A204.1 (cell line): ENCODE data around the gene CRYGD.
"Not testable (repeated sequence)": the region's sequence is repeated elsewhere in the genome, so short reads cannot be mapped to it uniquely, and the experiment has no call there.

Source experiments
- FAIRE-seq: peaks from 2 replicates; lab custom pipeline; 2012; peaks lifted over from hg19 to GRCh38; lab: Jason Lieb, UNC

The CRYGD gene

DNA sequence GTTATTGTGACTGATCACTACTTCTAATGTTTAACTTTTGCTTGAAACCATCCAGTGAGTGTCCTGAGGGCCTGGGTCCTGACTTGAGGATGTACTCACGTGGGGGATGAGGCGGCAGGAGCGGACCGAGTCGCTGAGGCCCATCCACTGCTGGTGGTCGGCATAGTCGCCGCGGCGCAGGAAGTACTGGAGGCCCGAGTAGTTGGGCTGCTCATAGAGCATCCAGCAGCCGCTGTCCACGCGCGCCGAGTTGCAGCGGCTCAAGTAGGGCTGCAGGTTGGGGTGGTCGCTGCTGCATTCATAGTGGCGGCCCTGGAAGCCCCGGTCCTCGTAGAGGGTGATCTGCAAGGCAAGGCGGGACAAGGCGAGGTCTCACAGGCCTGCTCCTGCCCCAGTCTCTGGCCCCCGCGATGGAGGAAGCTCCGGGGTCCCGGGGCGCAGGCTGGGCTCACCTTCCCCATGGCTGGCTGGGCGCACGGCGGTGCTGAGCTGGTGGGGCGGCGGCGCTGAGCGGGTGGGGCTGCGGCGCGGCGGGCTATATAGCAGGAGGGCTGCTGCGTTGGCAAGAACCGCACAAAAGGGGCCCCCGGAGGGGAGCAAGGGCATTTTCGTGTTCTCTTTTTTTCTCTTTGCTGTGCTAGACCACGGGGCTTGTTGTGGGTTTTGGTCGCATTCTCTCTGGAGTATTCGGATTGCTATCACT, at the start of gene CRYGD:
CRYGD (minus strand) TSS at position 512 of the 703 bp plus-strand sequence; CDS start at position 461, 51 bp downstream.
- FAIRE-seq: not testable (repeated sequence)

- no peak for FAIRE-seq
Measured at GRCh38 chr2:208172125-208172524, 47.8 kb upstream of the CRYGD start.

DNA sequence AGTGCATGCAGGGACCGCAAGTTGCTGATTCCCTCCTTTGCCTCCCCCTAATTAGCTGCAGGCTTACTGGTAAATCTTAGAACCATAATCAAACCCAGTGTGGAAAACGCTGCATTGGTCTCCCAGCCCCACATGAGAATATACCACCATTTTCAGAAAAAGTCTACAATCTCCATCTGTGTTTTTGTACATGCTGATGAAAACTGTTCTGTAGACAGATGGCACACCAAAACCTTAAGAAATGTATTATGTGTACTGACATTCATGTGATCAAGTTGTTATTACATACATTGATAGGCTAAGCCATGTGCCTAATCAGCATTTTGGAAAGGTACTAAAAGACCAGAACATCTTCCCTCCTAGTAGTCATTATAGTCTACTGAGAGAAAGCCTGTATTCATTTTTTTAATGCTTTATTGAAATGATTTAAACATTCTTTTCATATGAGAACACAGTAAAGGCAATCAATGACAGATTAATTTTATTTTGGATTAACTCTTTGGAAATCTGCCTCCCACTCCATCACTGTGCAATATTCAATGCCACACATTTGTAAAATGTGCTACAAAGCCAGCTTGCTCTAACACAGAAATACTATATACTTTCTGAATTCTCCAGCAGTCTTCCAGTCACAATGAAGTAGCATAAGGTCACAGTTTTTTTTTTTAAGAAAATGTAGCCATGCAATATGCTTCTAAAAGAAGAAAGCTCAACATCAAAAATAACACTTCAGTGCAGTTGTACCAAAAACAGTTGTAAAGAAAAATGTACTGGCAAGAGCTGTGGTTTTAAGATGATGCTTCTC, 40.8 kb upstream of the CRYGD start:
- no peak for FAIRE-seq

GRCh38 chr2:208163489-208163888, 39.2 kb upstream of the CRYGD start, which contains the start of gene CRYGA:
CRYGA (minus strand) TSS chr2:208163589; CDS start chr2:208163556, 33 bp downstream.
- FAIRE-seq: no peak

DNA sequence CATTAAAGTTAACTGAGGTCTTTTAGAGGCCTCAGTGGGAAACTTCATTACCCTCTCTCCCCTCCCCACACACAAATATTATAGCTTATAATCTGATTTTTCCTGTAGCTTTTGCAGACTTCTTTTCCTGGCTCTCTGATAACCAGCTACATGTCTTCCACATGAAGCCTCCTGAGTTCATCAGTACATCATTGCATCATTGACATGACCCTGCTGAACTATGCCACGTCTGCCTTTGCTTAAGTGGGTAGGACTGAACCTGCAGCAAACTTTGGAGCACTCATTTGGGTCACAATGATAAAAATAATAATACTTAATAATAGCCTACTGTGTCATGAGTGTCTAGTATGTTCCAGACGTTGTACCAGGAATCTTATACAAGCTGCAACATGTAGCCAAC, 32.1 kb upstream of the CRYGD start:
- no peak for FAIRE-seq

GRCh38 chr2:208153156-208153555, 28.8 kb upstream of the CRYGD start:
- FAIRE-seq: no peak

DNA sequence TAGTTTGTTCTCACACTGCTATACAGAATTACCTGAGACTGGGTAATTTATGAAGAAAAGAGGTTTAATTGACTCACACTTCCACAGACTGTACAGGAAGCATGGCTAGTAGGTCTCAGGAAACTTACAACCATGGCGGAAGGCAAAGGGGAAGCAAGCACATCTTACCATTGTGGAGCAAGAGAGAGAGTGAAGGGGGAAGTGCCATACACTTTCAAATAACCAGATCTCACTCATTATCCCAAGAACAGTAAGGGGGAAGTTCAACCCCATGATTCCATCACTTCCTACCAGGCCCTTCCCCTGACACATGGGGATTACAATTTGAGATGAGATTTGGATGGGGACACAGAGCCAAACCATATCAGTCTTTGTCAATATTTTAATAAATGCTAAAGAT, 26.6 kb upstream of the CRYGD start:
- no peak for FAIRE-seq

DNA sequence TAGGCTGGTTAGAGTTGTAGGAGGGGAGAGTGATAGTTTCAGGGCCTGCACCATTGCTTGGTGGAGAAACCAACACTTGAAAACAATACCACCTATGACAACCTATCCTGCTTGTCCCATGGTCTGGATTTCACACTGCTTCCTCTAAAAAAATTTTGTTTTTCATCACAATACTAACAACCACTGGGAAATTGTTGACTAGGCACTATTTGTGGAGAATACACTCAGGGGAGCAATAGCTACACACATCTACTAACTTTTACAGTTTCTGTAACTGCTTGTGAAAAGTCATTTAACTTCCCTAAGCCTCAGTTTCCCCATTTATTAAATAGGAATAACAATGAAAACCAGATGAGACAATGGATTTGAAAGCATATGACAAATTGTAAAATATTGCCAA, 25.8 kb upstream of the CRYGD start:
- no peak for FAIRE-seq

GRCh38 chr2:208148803-208149202, 24.5 kb upstream of the CRYGD start:
- no peak for FAIRE-seq

- FAIRE-seq: no peak
Measured at GRCh38 chr2:208147759-208148158, 23.4 kb upstream of the CRYGD start.

DNA sequence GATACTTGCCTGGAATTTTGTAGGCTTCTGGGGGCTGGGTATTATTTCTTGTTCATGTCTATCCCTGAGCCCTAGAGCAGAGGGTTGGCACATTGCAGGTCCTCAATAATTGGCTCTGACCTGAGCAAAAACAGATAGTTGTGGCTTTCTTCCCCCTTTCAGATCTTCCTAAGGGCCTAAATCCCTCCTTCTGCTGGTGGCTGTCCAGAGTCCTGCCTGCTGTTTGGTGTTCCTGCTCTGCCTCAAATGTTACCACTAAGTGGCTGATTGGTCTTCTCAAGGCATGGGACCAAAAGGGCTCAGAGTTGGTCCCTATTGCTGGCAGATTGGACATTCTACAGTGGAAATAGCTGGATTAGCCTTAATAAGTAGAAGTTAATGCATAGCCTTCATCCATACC, 22.7 kb upstream of the CRYGD start:
- FAIRE-seq: no peak

DNA sequence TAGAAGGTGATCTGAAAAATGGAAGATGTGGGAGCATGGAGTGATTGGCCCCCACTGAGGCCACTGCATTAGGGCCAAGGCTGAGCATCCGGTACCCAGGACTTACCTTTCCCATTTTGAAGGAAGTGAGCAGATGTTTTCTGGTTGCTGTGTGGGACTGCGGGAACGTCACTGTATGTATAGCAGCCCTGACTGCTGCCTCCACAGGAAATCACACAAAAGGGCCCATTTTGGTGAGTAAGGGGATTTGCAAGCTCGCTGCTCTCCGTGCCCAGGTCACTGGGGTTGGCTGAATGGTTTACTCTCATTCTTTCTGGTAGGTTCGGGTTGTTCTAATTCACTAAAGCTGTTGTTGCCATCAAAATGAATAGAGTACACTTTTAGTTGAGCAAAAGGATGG, 21.7 kb upstream of the CRYGD start, which contains the start of gene CRYGB:
CRYGB (minus strand) TSS at position 153 of the 400 bp plus-strand sequence; CDS start at position 115, 38 bp downstream.
- no peak for FAIRE-seq

DNA sequence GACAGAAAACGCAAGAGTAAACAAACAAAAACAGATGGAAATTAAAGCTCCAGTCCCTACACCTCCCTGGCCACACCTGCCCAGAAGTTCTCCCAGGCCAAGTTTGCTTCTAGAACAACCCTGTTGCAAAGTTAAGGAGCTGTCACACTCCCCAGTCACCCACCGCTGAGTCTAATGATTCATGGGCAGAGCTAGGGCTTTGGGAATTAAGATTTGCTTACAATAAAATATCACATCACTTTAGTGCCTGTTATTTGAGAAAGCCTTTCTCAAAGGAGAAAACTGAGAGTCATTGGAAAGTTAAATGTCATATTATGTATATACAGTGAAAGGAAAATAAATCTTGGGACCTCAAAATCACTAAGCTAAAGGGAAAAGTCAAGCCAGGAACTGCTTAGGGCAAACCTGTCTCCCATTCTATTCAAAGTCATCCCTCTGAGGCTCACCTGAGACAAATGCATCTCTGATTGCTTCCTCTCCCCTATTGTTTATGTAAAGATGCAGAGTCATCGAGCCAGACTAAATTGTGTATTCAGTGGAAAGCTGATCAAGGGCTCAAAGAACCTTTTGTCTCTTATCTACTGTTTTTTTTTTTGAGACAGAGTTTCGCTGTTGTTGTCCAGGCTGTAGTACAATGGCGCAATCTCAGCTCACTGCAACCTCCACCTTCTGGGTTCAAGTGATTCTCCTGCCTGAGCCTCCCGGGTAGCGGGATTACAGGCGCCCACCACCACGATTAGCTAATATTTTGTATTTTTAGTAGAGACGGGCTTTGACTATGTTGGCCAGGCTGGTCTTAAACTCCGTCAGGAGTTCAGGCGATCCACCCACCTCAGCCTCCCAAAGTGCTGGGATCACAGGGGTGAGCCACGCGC, 18.8 kb upstream of the CRYGD start:
- FAIRE-seq: no peak

DNA sequence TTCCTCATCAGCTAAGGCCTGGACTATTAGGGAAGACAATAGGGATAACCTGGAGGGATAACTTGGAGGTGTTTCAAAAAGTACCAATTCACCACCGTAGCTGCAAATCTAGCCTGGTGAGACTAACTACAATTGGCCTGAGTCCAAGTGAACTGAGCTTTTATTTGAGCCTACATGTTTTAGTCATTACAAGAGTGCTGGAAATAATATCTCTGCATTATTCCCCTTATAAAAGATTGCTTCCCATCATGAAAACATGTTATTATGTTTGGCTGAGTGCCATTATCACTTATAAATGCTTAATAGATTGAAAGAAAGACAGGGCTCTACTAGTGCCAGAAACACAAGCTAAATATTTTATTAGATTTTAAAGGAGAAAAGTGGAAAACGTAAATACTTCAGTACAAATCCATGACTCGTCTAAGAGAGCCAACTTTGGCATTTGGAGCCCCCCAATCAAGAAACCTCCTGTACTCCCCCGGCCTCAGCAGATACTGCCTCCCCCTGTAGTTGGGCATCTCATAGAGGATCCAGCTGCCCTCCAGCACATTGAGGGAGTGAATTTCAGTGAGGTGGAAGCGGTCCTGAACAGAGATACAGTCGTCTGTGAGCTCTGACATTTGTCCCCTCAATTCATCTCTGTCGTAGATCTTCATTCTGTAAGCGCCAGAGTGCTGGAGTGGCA, 18.1 kb upstream of the CRYGD start:
- FAIRE-seq: no peak

- no peak for FAIRE-seq
Measured at GRCh38 chr2:208139447-208139846, 15.1 kb upstream of the CRYGD start.

- not testable (repeated sequence) for FAIRE-seq
Measured at GRCh38 chr2:208138334-208138733, 14.0 kb upstream of the CRYGD start.

GRCh38 chr2:208136716-208137094, 12.4 kb upstream of the CRYGD start:
- no peak for FAIRE-seq

- no peak for FAIRE-seq
Measured at GRCh38 chr2:208135794-208136715, 11.7 kb upstream of the CRYGD start.

GRCh38 chr2:208134928-208135586, 10.7 kb upstream of the CRYGD start:
- no peak for FAIRE-seq

DNA sequence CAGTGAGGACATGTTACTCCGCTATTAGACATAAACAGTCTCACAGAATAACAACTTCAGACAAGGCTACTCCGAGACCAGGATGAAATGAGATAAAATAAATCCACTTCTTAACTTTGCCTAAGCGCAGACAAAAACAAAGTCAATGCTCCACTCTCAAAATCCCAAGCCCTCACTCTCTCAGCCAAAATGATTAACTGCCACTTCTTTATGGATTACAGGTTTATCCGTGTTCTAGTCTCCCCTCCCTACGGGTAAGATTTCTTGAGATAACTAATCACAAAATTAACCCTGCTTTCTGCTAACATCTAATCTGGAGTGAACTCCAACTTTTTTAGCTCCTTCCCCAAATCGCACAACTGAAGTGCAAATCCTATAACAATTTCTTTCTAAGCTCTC, 6.4 kb upstream of the CRYGD start:
- FAIRE-seq: no peak
